ENCODE data around the gene SLC6A17.

- TF ChIP-seq SPI1 (IDR thresholded peaks at IDR 0.05; ENCODE audit: low read depth, low read length) (no peak), POLR2A (IDR thresholded peaks at IDR 0.05; ENCODE audit: low read depth, low read length) (no peak)
These were observed 91.2 kb downstream of the SLC6A17 start for GRCh38 chr1:110241516-110241915.

Measured in GM12891 (cell line).